HepG2 (cell line): ENCODE data around the gene LHFPL6. TPM values are rescaled to one million over a fixed set of nuclear protein-coding genes. Genes with fewer than 3 reads are reported as not detected.

Experiments used
- ELF4 ChIP-seq: sonication (generic); formaldehyde crosslinking; IDR thresholded peaks from 2 replicates; pipeline ENCODE4 v1.5.0; 2020; ENCODE audit warnings: missing genetic modification reagents, mild to moderate bottlenecking, moderate library complexity, borderline replicate concordance
- IKZF4 ChIP-seq: sonication (generic); formaldehyde crosslinking; IDR thresholded peaks from 2 replicates; pipeline ENCODE4 v1.5.1; 2020; ENCODE audit warnings: borderline replicate concordance, mild to moderate bottlenecking, low read depth, missing genetic modification reagents; ENCODE audit errors: not compliant biosample characterization
- ZBTB8A ChIP-seq: sonication (generic); formaldehyde crosslinking; IDR thresholded peaks from 2 replicates; pipeline ENCODE4 v1.4.0; 2020; ENCODE audit warnings: mild to moderate bottlenecking, low read depth, missing genetic modification reagents, borderline replicate concordance
- ZNF616 ChIP-seq: sonication (generic); formaldehyde crosslinking; IDR thresholded peaks from 2 replicates; pipeline ENCODE4 v1.5.0; 2020; ENCODE audit warnings: low read depth, mild to moderate bottlenecking, missing genetic modification reagents
- polyA plus RNA-seq, 8 experiments: library from polyadenylated mRNA; depleted of rRNA in 3 of 8; stranded (reverse) in 7 of 8; unstranded in 1 of 8; fragments of >200 nt; fragmentation: Illumina TruSeq in 4 of 8; extraction: Trizol in 4 of 8; gene quantifications; 2 replicates each; pipeline versions ENCODE4 v1.2.1 to v1.2.3, GENCODE V29; 2011 to 2016; ENCODE audit warnings: low read depth in 4 of 8, missing spikeins in 1 of 8, mixed read lengths in 1 of 8; ENCODE audit not compliant: insufficient read depth in 1 of 8
- total RNA-seq, 5 experiments: library from RNA; depleted of rRNA; stranded (reverse); fragments of >200 nt; fragmentation: Illumina TruSeq; extraction: Trizol; gene quantifications; 2 replicates each; pipeline ENCODE4 v1.2.3, GENCODE V29; 2016; ENCODE audit warnings: low read depth in 1 of 5
- TF ChIP-seq, protein P1 (sequence below): sonication (generic); formaldehyde crosslinking; IDR thresholded peaks from 2 replicates; pipeline ENCODE4 v1.4.0; 2020; ENCODE audit warnings: missing genetic modification reagents, borderline replicate concordance
- TF ChIP-seq, protein P2 (sequence below): sonication (generic); formaldehyde crosslinking; IDR thresholded peaks from 2 replicates; pipeline ENCODE4 v1.4.0; 2020; ENCODE audit warnings: missing genetic modification reagents, mild to moderate bottlenecking, borderline replicate concordance

LHFPL6 gene
- total and polyA plus RNA-seq, 2 of the 13 experiments (the other 11 are each of a cell fraction or from before 2014, with no cell fraction given) = not detected

DNA sequence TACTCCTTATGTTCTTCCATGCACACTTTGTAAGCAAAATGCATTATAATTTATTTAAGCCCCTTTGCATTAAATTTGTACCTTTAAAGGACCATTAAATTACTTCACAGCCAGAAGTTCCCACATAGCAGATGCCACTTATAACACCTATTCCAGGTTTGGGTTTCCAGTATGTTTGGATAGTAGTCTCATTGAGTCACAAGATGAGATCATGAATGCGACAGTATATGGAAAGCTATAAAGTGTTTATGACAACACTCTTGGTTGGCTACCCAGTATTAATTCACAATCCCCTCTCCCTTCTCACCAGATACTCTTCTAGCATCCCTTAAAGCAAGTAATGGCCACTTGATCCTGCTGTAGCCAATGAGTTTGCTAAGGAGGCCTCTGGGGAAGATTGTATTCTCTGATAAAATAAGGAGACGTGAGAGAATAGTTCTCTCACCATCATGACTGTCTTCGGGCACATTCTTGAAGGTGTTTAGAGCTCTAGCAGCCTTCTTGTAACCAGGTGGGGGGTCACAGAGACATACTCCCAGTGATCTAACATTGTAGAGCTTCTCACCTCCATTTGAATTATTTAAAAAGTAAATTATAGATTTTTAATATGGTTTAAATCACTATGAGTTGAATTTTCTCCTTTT is 2.8 kb upstream of the LHFPL6 start (continued):
- TF ChIP-seq, protein P1, sequence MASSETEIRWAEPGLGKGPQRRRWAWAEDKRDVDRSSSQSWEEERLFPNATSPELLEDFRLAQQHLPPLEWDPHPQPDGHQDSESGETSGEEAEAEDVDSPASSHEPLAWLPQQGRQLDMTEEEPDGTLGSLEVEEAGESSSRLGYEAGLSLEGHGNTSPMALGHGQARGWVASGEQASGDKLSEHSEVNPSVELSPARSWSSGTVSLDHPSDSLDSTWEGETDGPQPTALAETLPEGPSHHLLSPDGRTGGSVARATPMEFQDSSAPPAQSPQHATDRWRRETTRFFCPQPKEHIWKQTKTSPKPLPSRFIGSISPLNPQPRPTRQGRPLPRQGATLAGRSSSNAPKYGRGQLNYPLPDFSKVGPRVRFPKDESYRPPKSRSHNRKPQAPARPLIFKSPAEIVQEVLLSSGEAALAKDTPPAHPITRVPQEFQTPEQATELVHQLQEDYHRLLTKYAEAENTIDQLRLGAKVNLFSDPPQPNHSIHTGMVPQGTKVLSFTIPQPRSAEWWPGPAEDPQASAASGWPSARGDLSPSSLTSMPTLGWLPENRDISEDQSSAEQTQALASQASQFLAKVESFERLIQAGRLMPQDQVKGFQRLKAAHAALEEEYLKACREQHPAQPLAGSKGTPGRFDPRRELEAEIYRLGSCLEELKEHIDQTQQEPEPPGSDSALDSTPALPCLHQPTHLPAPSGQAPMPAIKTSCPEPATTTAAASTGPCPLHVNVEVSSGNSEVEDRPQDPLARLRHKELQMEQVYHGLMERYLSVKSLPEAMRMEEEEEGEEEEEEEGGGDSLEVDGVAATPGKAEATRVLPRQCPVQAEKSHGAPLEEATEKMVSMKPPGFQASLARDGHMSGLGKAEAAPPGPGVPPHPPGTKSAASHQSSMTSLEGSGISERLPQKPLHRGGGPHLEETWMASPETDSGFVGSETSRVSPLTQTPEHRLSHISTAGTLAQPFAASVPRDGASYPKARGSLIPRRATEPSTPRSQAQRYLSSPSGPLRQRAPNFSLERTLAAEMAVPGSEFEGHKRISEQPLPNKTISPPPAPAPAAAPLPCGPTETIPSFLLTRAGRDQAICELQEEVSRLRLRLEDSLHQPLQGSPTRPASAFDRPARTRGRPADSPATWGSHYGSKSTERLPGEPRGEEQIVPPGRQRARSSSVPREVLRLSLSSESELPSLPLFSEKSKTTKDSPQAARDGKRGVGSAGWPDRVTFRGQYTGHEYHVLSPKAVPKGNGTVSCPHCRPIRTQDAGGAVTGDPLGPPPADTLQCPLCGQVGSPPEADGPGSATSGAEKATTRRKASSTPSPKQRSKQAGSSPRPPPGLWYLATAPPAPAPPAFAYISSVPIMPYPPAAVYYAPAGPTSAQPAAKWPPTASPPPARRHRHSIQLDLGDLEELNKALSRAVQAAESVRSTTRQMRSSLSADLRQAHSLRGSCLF (CRISPR knock-in tag) = no peak
- TF ChIP-seq IKZF4 (no peak), ELF4 (CRISPR knock-in tag) (no peak), ZBTB8A (CRISPR knock-in tag) (no peak), ZNF616 (CRISPR knock-in tag) (no peak)
- TF ChIP-seq, protein P2, sequence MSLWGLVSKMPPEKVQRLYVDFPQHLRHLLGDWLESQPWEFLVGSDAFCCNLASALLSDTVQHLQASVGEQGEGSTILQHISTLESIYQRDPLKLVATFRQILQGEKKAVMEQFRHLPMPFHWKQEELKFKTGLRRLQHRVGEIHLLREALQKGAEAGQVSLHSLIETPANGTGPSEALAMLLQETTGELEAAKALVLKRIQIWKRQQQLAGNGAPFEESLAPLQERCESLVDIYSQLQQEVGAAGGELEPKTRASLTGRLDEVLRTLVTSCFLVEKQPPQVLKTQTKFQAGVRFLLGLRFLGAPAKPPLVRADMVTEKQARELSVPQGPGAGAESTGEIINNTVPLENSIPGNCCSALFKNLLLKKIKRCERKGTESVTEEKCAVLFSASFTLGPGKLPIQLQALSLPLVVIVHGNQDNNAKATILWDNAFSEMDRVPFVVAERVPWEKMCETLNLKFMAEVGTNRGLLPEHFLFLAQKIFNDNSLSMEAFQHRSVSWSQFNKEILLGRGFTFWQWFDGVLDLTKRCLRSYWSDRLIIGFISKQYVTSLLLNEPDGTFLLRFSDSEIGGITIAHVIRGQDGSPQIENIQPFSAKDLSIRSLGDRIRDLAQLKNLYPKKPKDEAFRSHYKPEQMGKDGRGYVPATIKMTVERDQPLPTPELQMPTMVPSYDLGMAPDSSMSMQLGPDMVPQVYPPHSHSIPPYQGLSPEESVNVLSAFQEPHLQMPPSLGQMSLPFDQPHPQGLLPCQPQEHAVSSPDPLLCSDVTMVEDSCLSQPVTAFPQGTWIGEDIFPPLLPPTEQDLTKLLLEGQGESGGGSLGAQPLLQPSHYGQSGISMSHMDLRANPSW (CRISPR knock-in tag) = no peak
